ENCODE results near the gene VPS51. TPM values are rescaled to one million over a fixed set of nuclear protein-coding genes. Genes with fewer than 3 reads are reported as not detected.

The VPS51 gene
- total and polyA plus RNA-seq, 10 of the 15 experiments (the other 5 are each of a cell fraction or from before 2014, with no cell fraction given) = 1.5 to 279 (median 53.2) TPM

- intact Hi-C loops (cut with micrococcal nuclease; ENCODE audit: unreplicated experiment) = loop anchor here (5.0 to 10.0 kb wide), 2 partner anchors 50 to 122 kb away; partner anchors contain the start of gene CAPN1
- 0% methylated on average over 10 of the region's 10 CpGs for WGBS (ENCODE audit: insufficient coverage, insufficient replicate concordance, low lambda C conversion rate, missing lambda C conversion rate)
- TF ChIP-seq ZNF592 (IDR thresholded peaks at IDR 0.05) (no peak), PAX5 (IDR thresholded peaks at IDR 0.05; ENCODE audit: borderline replicate concordance, low read depth, low read length) (peak; percentile 56; the same call in 1 of the 2 replicates), BCL3 (IDR thresholded peaks at IDR 0.05; ENCODE audit: borderline replicate concordance, insufficient read depth, low read depth, low read length, poor library complexity, severe bottlenecking) (no peak), ESRRA (IDR thresholded peaks at IDR 0.05; ENCODE audit: low read length) (no peak), FOXM1 (IDR thresholded peaks at IDR 0.05; ENCODE audit: low read depth, low read length) (no peak), POU2F2 (IDR thresholded peaks at IDR 0.05; ENCODE audit: borderline replicate concordance, low read depth, low read length) (peak; percentile 89), BACH1 (IDR thresholded peaks at IDR 0.05; ENCODE audit: borderline replicate concordance) (no peak), SPI1 (IDR thresholded peaks at IDR 0.05; ENCODE audit: borderline replicate concordance, insufficient read depth, low read depth, low read length) (0 out of 2 replicates have a peak, but pooled peaks have one; percentile 23), SREBF2 (IDR thresholded peaks at IDR 0.05; ENCODE audit: low read length) (no peak), TARDBP (IDR thresholded peaks at IDR 0.05; ENCODE audit: borderline replicate concordance) (no peak), DPF2 (IDR thresholded peaks at IDR 0.05) (no peak), E2F4 (IDR thresholded peaks at IDR 0.05; ENCODE audit: low read depth, low read length) (no peak), PML (IDR thresholded peaks at IDR 0.05; ENCODE audit: low read length) (peak; percentile 47; the same call in 1 of the 2 replicates), IRF5 (IDR thresholded peaks at IDR 0.05; ENCODE audit: borderline replicate concordance) (no peak), JUNB (IDR thresholded peaks at IDR 0.05) (no peak)
Measured at GRCh38 chr11:65132238-65132987, 36.4 kb downstream of the VPS51 start.

More at GRCh38 chr11:65132238-65132987, 36.4 kb downstream of the VPS51 start:
- Histone ChIP-seq H3K4me2 (ENCODE audit: control insufficient read depth, insufficient read depth) (peak overlapping the region; percentile 98), H3K9ac (ENCODE audit: control insufficient read depth, insufficient read depth, low read length) (peak overlapping the region; percentile 96), H3K27ac (ENCODE audit: control insufficient read depth, insufficient read depth) (peak overlapping the region; percentile 99), H3K4me3 (peak overlapping the region; percentile 99), H3K36me3 (ENCODE audit: control insufficient read depth in 2 of 2, insufficient read depth in 2 of 2, low read length in 1 of 2) (peaks cover 15 to 33% of the 10 kb centered on the region in 2 experiments), H3K27me3 (replicated peaks in 1 of 2; ENCODE audit: control insufficient read depth in 2 of 2, insufficient read depth in 2 of 2, low read length in 1 of 2) (no peaks in the 10 kb centered on the region), H2AFZ (ENCODE audit: control insufficient read depth, low read depth, low read length) (no peak overlapping the region), H3K4me1 (ENCODE audit: control insufficient read depth, insufficient read depth, low read length) (peaks cover 21% of the 10 kb centered on the region), H3K9me3 (replicated peaks; ENCODE audit: control insufficient read depth, insufficient read depth, low read length) (no peaks in the 10 kb centered on the region), H4K20me1 (ENCODE audit: control insufficient read depth, insufficient read depth) (0 out of 2 replicates have a peak, but pooled peaks cover 4% of the 10 kb centered on the region), H3K79me2 (ENCODE audit: control insufficient read depth, insufficient read depth, low read length) (peaks cover 44% of the 10 kb centered on the region)
- DNase-seq (ENCODE audit: low read depth, low spot score) = no peak
- peak; percentile 41 for ATAC-seq
- ChIA-PET POLR2A (interaction anchor here (1.0 to 3.1 kb wide), 4 partner anchors 8 to 50 kb away, joined by 3 to 16 read pairs (median 8); partner anchors contain the start of genes FAU and MRPL49), SMC1A (ENCODE audit: uncharacterized antibody, unreplicated experiment) (interaction anchor here (1.0 to 2.3 kb wide), 4 partner anchors 10 to 198 kb away, joined by 3 to 10 read pairs (median 5); partner anchors contain the start of genes CAPN1, FAU and MRPL49), RAD21 (ENCODE audit: unreplicated experiment) (interaction anchor here (0.5 to 2.4 kb wide), 6 partner anchors 10 to 793 kb away, joined by 3 to 9 read pairs (median 4); partner anchors contain the start of genes CAPN1, FAU, MRPL49 and TM7SF2), CTCF (interaction anchor here (0.6 to 6.7 kb wide), 7 partner anchors 11 to 217 kb away, joined by 3 to 40 read pairs (median 5); partner anchors contain the start of genes CAPN1, FAU, MRPL49 and ZNHIT2)
- no TSS peak for BruUV-seq (replicated peaks)
- peak; percentile 97 for FAIRE-seq
- in situ Hi-C loops (cut with MboI) = no loop called here

All from GM12878 (cell line).